GM23248 (cell line): ENCODE data around the gene AIMP1. TPM values are rescaled to one million over a fixed set of nuclear protein-coding genes. Genes with fewer than 3 reads are reported as not detected.

Experiments used
- DNase-seq: peaks from one replicate; pipeline ENCODE4 v3.0.0-alpha.2; 2015
- H2AFZ ChIP-seq: fragments of 200-600 bp; sonication (generic); 2 replicates; pipeline ENCODE4 v1.6.1; 2016; ENCODE audit warnings: antibody characterized with exemption
- H3F3A ChIP-seq: fragments of 200-600 bp; sonication (generic); 2 replicates; pipeline ENCODE4 v1.6.1; 2016; ENCODE audit warnings: mild to moderate bottlenecking, antibody characterized with exemption, mixed run types; ENCODE audit not compliant: insufficient read depth
- H3K27ac ChIP-seq: fragments of 200-600 bp; sonication (generic); 2 replicates; pipeline ENCODE4 v1.5.1; 2016; ENCODE audit warnings: mild to moderate bottlenecking
- H3K27me3 ChIP-seq: fragments of 200-600 bp; sonication (generic); replicated peaks from 2 replicates; pipeline ENCODE4 v1.6.1; 2016; ENCODE audit warnings: mild to moderate bottlenecking; ENCODE audit not compliant: insufficient read depth
- H3K36me3 ChIP-seq: fragments of 200-600 bp; sonication (generic); 2 replicates; pipeline ENCODE4 v1.6.1; 2016; ENCODE audit warnings: low read depth, mild to moderate bottlenecking
- H3K4me1 ChIP-seq: fragments of 200-600 bp; sonication (generic); 2 replicates; pipeline ENCODE4 v1.6.1; 2016; ENCODE audit warnings: mild to moderate bottlenecking; ENCODE audit not compliant: insufficient read depth
- H3K4me2 ChIP-seq: fragments of 200-600 bp; sonication (generic); one replicate; pipeline ENCODE4 v1.6.1; 2016; ENCODE audit warnings: mild to moderate bottlenecking; ENCODE audit not compliant: unreplicated experiment
- H3K4me3 ChIP-seq: fragments of 200-600 bp; sonication (generic); 2 replicates; pipeline ENCODE4 v1.5.1; 2016; ENCODE audit warnings: mild to moderate bottlenecking
- H3K79me2 ChIP-seq: fragments of 200-600 bp; sonication (generic); 2 replicates; pipeline ENCODE4 v1.6.1; 2016; ENCODE audit warnings: mild to moderate bottlenecking; ENCODE audit not compliant: insufficient read depth
- H3K9ac ChIP-seq: fragments of 200-600 bp; sonication (generic); 2 replicates; pipeline ENCODE4 v1.6.1; 2016; ENCODE audit warnings: mild to moderate bottlenecking
- H3K9me2 ChIP-seq: fragments of 200-600 bp; sonication (generic); 2 replicates; pipeline ENCODE4 v1.6.1; 2016; ENCODE audit warnings: mixed run types, mild to moderate bottlenecking, moderate library complexity; ENCODE audit not compliant: insufficient read depth
- H3K9me3 ChIP-seq: fragments of 200-600 bp; sonication (generic); one replicate; pipeline ENCODE4 v1.6.1; 2017; ENCODE audit warnings: low read depth
- H4K20me1 ChIP-seq: fragments of 200-600 bp; sonication (generic); 2 replicates; pipeline ENCODE4 v1.6.0; 2016; ENCODE audit not compliant: insufficient read depth
- EZH2 ChIP-seq: fragments of 200-600 bp; sonication (generic); IDR thresholded peaks from 2 replicates; pipeline ENCODE4 v1.6.1; 2018; ENCODE audit warnings: antibody characterized with exemption, mild to moderate bottlenecking; ENCODE audit not compliant: insufficient read depth, poor library complexity, severe bottlenecking
- EZH2phosphoT487 ChIP-seq: fragments of 200-600 bp; sonication (generic); IDR thresholded peaks from 2 replicates; pipeline ENCODE4 v1.6.1; 2018; ENCODE audit warnings: antibody characterized with exemption, moderate library complexity, mild to moderate bottlenecking, low read depth; ENCODE audit not compliant: insufficient read depth
- WGBS, 2 experiments: methylation state at CpG; one replicate each; pipeline ENCODE4 v1.1.6; 2015 to 2017; ENCODE audit warnings: low lambda C conversion rate in 2 of 2, low coverage in 1 of 2; ENCODE audit errors: missing lambda C conversion rate in 2 of 2; 5-methylcytosine and 5-hydroxymethylcytosine counted together
- in situ Hi-C: fragments of 300-500 bp; cut with MboI; formaldehyde crosslinking; loops from 2 replicates; pipeline ENCODE4 v1.15.0; 2020
- polyA plus RNA-seq: library from polyadenylated mRNA; unstranded; fragments of >200 nt; fragmentation: Nextera tagmentation; extraction: Ambion mirVana; gene quantifications from 2 replicates; pipeline ENCODE4 v1.2.1, GENCODE V29; 2016
- total RNA-seq: library from RNA; depleted of rRNA; stranded (reverse); fragments of >200 nt; shearing (Covaris generic); gene quantifications from 2 replicates; pipeline ENCODE4 v1.2.3, GENCODE V29; 2014

AIMP1 gene
- total and polyA plus RNA-seq, 2 experiments from 2014 or later, result 45.5 to 101 TPM

- Histone ChIP-seq H3K4me3 (no peak overlapping the region), H3K27me3 (no peaks in the 10 kb centered on the region), H3K9me3 (no peaks in the 10 kb centered on the region), H3K27ac (no peak overlapping the region), H4K20me1 (no peaks in the 10 kb centered on the region), H3K4me2 (no peak overlapping the region), H3K36me3 (no peaks in the 10 kb centered on the region), H2AFZ (no peak overlapping the region), H3K9ac (no peak overlapping the region), H3K9me2 (no peaks in the 10 kb centered on the region), H3K79me2 (no peaks in the 10 kb centered on the region), H3F3A (peaks cover 26% of the 10 kb centered on the region), H3K4me1 (peaks cover 51% of the 10 kb centered on the region)
- WGBS, 2 experiments, result 83 to 89% methylated on average over 5 of the region's 5 CpGs
- in situ Hi-C loops, result no loop called here
- no peak for DNase-seq
- TF ChIP-seq EZH2, result no peak
- TF ChIP-seq EZH2phosphoT487, result no peak
Measured at GRCh38 chr4:106367072-106367471, 50.7 kb downstream of the AIMP1 start.

- peaks cover 50% of the 10 kb centered on the region for H3K4me1 ChIP-seq
- H3K79me2 ChIP-seq, result no peaks in the 10 kb centered on the region
- WGBS, 2 experiments, result 95 to 96% methylated on average over 5 of the region's 5 CpGs
- no peak within 1 kb of the TSS; the same call in 1 of the 2 replicates for H3K27ac ChIP-seq
- in situ Hi-C loops, result no loop called here
- H3K9me3 ChIP-seq, result no peaks in the 10 kb centered on the region
- peaks cover 26% of the 10 kb centered on the region for H3F3A ChIP-seq
- H3K9me2 ChIP-seq, result no peaks in the 10 kb centered on the region
- peak within 1 kb of the TSS; percentile 27 for H3K9ac ChIP-seq
- TF ChIP-seq EZH2, result no peak
- no peak for TF ChIP-seq EZH2phosphoT487
- no peaks in the 10 kb centered on the region for H3K27me3 ChIP-seq
- peak within 1 kb of the TSS; percentile 68 for H3K4me2 ChIP-seq
- no peaks in the 10 kb centered on the region for H3K36me3 ChIP-seq
- no peaks in the 10 kb centered on the region for H4K20me1 ChIP-seq
- peak within 1 kb of the TSS; percentile 38; the same call in 1 of the 2 replicates for H3K4me3 ChIP-seq
- DNase-seq, result no peak
- peak within 1 kb of the TSS; percentile 75 for H2AFZ ChIP-seq
Measured at GRCh38 chr4:106368678-106369077, 52.3 kb downstream of the AIMP1 start, which contains the start of gene GIMD1. TSS of gene GIMD1 (minus strand) at chr4:106368778. CDS start at chr4:106367435, 1,343 bp downstream.

GRCh38 chr4:106369456-106370060, 53.2 kb downstream of the AIMP1 start:
- H3K4me2 ChIP-seq, result peak overlapping the region; percentile 68
- no peaks in the 10 kb centered on the region for H3K27me3 ChIP-seq
- no peak for TF ChIP-seq EZH2
- no peak for TF ChIP-seq EZH2phosphoT487
- DNase-seq, result peak; percentile 85
- no peak overlapping the region; the same call in 1 of the 2 replicates for H3K27ac ChIP-seq
- peak overlapping the region; percentile 27 for H3K9ac ChIP-seq
- no peaks in the 10 kb centered on the region for H3K79me2 ChIP-seq
- 10 to 13% methylated on average over 6 of the region's 6 CpGs for WGBS, 2 experiments
- peak overlapping the region; percentile 38; the same call in 1 of the 2 replicates for H3K4me3 ChIP-seq
- in situ Hi-C loops, result loop anchor here (10.0 kb wide), 2 partner anchors 435 to 535 kb away; no protein-coding TSS in a partner anchor
- no peaks in the 10 kb centered on the region for H3K36me3 ChIP-seq
- peak overlapping the region; percentile 75 for H2AFZ ChIP-seq
- H4K20me1 ChIP-seq, result no peaks in the 10 kb centered on the region
- peaks cover 19% of the 10 kb centered on the region for H3F3A ChIP-seq
- no peaks in the 10 kb centered on the region for H3K9me3 ChIP-seq
- H3K4me1 ChIP-seq, result peaks cover 41% of the 10 kb centered on the region
- H3K9me2 ChIP-seq, result no peaks in the 10 kb centered on the region

- TF ChIP-seq EZH2 (no peak), EZH2phosphoT487 (no peak)
- Histone ChIP-seq H3F3A (peaks cover 12% of the 10 kb centered on the region), H3K4me3 (no peak overlapping the region), H3K4me2 (peak overlapping the region; percentile 68), H3K79me2 (no peaks in the 10 kb centered on the region), H3K36me3 (no peaks in the 10 kb centered on the region), H3K27ac (no peak overlapping the region), H2AFZ (peak overlapping the region; percentile 75), H3K4me1 (peaks cover 35% of the 10 kb centered on the region), H4K20me1 (no peaks in the 10 kb centered on the region), H3K9me3 (no peaks in the 10 kb centered on the region), H3K9me2 (no peaks in the 10 kb centered on the region), H3K9ac (no peak overlapping the region), H3K27me3 (no peaks in the 10 kb centered on the region)
- WGBS, 2 experiments, result 62 to 68% methylated on average over 2 of the region's 2 CpGs
- in situ Hi-C loops, result loop anchor here (10.0 kb wide), 2 partner anchors 435 to 535 kb away; no protein-coding TSS in a partner anchor
- DNase-seq, result no peak
Measured at GRCh38 chr4:106370214-106370613, 53.9 kb downstream of the AIMP1 start.
